Left cardiac atrium (tissue), 4 donors: ENCODE results near the gene SSTR1. TPM values are rescaled to one million over a fixed set of nuclear protein-coding genes. Genes with fewer than 3 reads are reported as not detected.

Experiments
- ATAC-seq, 2 donors: fragments of 200-7000 bp; cut with Tn5 transposase; one replicate each; pipeline ENCODE4 v1.9.1; 2020; ENCODE audit warnings: mild to moderate bottlenecking in 2 of 2, moderate library complexity in 2 of 2
- DNase-seq: peaks from one replicate; pipeline ENCODE4 v3.0.0-alpha.2; 2020
- intact Hi-C, 2 donors: fragments of 100-400 bp; cut with DNase I; formaldehyde crosslinking; loops; one replicate each; pipeline versions ENCODE4 v1.14.1 to v1.15.1; 2022 to 2023
- total RNA-seq, 2 donors: library from RNA; stranded (reverse); fragmentation: NEBNext Ultra II Directional; extraction: Animal tissue kit (Norgen Biotek cat#: 25700); gene quantifications; one replicate each; pipeline ENCODE4 v1.2.1, GENCODE V29; 2021
- donor health status: DM: no; HTN: yes; CAD: no.
- donor health status: DM: no; HTN: yes; CAD: no; lungs with severe emphysema.
- donor health status: DM: yes; HTN: yes; CAD: no.
- donor health status: Dilated cardiomyopathy.

SSTR1 gene
- total RNA-seq, 2 donors from 2014 or later: 1.0 to 1.3 TPM

DNA sequence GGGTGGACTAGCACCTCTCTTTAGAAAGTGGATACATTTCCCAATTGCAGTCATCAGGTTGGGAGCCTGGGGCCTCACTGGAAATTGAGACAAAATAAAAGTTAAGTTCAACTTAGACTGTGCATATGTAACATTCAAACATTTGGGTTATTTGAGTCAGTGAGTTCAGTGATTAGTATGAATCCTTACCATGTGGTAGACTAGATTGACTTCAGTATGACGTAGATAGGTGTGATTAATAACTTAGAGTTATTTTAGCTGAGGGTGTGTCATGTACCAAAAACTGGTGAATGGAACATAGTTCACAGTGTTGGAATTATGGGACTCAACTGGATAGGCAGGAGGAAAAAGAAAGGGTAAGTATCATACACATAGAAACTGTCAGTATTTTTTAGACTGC lies 8.0 kb upstream of the SSTR1 start:
- intact Hi-C loops: loop anchor here in 1 of 2 donors (10.0 kb wide), 1 partner anchor 295 kb away; no protein-coding TSS in a partner anchor
- ATAC-seq: no peak

GRCh38 chr14:38201137-38201828 lies 6.4 kb upstream of the SSTR1 start:
- no peak for DNase-seq
- intact Hi-C loops: no loop called here
- ATAC-seq: no peak

More for the DNA sequence above, 8.0 kb upstream of the SSTR1 start:
- no peak for DNase-seq

DNA sequence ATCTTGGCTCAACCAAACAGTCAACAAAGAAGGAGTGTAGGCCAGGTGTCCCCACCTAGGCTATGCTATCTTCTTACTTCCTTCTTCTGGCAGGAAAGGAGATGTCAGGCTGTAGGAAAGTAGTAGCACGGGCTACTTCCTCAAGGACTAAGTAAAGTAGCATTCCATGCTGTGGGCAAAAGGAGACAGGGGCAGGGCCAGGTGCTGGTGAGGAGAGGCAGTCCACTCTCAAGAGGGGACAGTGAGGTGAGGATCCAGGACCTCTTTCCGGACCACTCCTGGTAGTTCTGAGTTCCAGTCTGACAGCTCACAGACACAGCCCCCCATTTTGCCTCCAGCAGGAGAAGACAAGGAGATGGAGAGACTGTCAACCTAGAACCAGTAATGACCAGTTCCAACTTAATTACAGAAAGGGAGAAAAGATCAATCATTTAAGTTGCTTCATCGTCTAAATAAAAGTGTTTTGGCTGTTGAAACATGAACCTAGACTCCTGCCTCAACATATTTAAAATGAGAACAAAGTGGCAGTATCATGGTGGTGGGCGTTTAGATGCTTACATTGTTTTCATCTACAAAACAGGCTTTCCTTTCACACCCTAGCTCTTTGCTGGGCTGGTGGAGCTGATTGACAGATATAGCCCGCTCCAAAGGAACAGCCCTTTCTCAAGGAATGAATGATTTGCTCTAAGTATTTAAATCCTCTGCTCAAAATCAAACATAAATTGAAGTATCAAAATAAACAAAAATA lies 5.1 kb upstream of the SSTR1 start:
- ATAC-seq (no peak), DNase-seq (no peak)
- intact Hi-C loops: no loop called here

DNA sequence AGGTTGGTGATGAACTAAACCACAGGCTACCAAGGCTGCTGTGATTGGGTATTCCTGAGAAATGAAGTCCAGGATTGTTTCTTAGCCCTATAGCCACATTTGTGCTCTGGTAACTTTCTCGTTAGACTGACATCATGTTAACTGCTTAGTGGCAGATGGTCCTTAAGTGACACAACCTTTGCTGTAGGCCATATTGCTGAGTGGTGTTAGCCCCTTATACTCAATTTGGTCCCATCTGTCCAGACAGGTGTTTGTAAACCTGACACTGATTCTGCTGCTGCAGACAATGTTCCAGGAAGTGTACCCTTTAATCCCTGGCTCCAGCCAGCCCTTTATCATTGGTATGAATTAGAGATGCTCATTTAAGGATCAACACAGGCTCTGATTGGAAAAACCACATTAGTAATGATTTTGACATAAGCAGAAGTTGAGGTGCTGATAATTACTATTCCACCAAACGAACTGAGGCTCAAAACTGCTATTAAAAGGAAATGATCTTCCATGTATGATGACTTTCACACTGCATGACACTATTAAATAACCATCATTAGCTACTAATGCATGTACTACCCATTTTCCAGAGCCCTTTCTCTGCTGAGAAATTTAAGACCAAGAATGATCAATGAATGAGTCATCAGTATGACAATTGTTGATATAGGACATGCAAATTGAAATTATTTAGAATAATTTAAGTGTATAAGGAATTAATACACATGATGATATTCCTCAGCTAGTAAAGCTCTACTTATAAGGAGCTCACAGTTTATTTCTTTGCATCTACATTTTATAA lies 3.6 kb upstream of the SSTR1 start:
- no peak for DNase-seq
- ATAC-seq: no peak
- intact Hi-C loops: no loop called here

GRCh38 chr14:38204719-38205115 lies 3.0 kb upstream of the SSTR1 start:
- intact Hi-C loops: no loop called here
- DNase-seq: no peak
- no peak for ATAC-seq

- intact Hi-C loops: no loop called here
- no peak for DNase-seq
- ATAC-seq: no peak
Measured at GRCh38 chr14:38205119-38205813, 2.4 kb upstream of the SSTR1 start.

GRCh38 chr14:38205949-38206665 lies 1.6 kb upstream of the SSTR1 start:
- intact Hi-C loops: no loop called here

GRCh38 chr14:38206689-38207376 lies 871 bp upstream of the SSTR1 start:
- intact Hi-C loops: no loop called here
- DNase-seq (no peak), ATAC-seq (no peak)

More at GRCh38 chr14:38205949-38206665, 1.6 kb upstream of the SSTR1 start:
- DNase-seq (no peak), ATAC-seq (no peak)

GRCh38 chr14:38207377-38207735 lies 348 bp upstream of the SSTR1 start:
- intact Hi-C loops: no loop called here
- no peak for DNase-seq
- ATAC-seq: no peak

- peak; percentile 28 for DNase-seq
- intact Hi-C loops: no loop called here
- ATAC-seq: peak; percentile 45 to 77
Measured at GRCh38 chr14:38208618-38209562, 1.2 kb downstream of the SSTR1 start.

- intact Hi-C loops: no loop called here
- DNase-seq (peak; percentile 32), ATAC-seq (peak; percentile 31 to 46)
Measured at GRCh38 chr14:38209572-38210557, 2.2 kb downstream of the SSTR1 start.

DNA sequence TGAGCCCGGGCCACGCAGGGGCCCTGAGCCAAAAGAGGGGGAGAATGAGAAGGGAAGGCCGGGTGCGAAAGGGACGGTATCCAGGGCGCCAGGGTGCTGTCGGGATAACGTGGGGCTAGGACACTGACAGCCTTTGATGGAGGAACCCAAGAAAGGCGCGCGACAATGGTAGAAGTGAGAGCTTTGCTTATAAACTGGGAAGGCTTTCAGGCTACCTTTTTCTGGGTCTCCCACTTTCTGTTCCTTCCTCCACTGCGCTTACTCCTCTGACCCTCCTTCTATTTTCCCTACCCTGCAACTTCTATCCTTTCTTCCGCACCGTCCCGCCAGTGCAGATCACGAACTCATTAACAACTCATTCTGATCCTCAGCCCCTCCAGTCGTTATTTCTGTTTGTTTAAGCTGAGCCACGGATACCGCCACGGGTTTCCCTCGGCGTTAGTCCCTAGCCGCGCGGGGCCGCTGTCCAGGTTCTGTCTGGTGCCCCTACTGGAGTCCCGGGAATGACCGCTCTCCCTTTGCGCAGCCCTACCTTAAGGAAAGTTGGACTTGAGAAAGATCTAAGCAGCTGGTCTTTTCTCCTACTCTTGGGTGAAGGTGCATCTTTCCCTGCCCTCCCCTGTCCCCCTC lies 3.0 kb downstream of the SSTR1 start:
- DNase-seq (peak; percentile 44), ATAC-seq (peak in 1 of 2 donors; percentile 57)
- intact Hi-C loops: no loop called here

DNA sequence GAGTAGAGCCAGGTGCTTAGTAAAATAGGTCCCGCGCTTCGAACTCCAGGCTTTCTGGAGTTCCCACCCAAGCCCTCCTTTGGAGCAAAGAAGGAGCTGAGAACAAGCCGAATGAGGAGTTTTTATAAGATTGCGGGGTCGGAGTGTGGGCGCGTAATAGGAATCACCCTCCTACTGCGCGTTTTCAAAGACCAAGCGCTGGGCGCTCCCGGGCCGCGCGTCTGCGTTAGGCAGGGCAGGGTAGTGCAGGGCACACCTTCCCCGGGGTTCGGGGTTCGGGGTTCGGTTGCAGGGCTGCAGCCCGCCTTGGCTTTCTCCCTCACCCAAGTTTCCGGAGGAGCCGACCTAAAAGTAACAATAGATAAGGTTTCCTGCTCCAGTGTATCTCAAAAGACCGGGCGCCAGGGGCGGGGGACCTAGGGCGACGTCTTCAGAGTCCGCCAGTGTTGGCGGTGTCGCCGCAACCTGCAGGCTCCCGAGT lies 3.6 kb downstream of the SSTR1 start:
- ATAC-seq: peak in 1 of 2 donors; percentile 17
- intact Hi-C loops: no loop called here

GRCh38 chr14:38212111-38212510 lies 4.4 kb downstream of the SSTR1 start:
- intact Hi-C loops: no loop called here
- ATAC-seq (no peak), DNase-seq (no peak)

More for the DNA sequence above, 3.6 kb downstream of the SSTR1 start:
- no peak for DNase-seq

- no peak for DNase-seq
- no peak for ATAC-seq
- intact Hi-C loops: no loop called here
Measured at GRCh38 chr14:38213001-38213400, 5.3 kb downstream of the SSTR1 start.
